ENCODE data around the gene MEIOSIN. TPM values are rescaled to one million over a fixed set of nuclear protein-coding genes. Genes with fewer than 3 reads are reported as not detected.
A peak's percentile ranks its signal among the peaks of the same experiment; 100 is the strongest.

The MEIOSIN gene
- total and polyA plus RNA-seq, 9 of the 15 experiments (the other 6 are each of a cell fraction or from before 2014, with no cell fraction given), result 0.06 to 2.0 (median 0.76) TPM

- TF ChIP-seq, protein P1, sequence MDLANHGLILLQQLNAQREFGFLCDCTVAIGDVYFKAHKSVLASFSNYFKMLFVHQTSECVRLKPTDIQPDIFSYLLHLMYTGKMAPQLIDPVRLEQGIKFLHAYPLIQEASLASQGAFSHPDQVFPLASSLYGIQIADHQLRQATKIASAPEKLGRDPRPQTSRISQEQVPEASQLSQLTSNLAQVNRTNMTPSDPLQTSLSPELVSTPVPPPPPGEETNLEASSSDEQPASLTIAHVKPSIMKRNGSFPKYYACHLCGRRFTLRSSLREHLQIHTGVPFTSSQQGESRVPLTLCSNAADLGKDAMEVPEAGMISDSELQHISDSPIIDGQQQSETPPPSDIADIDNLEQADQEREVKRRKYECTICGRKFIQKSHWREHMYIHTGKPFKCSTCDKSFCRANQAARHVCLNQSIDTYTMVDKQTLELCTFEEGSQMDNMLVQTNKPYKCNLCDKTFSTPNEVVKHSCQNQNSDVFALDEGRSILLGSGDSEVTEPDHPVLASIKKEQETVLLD (IDR thresholded peaks at IDR 0.05), result no peak; the same call in 1 of the 2 replicates
- TF ChIP-seq RNF2 (IDR thresholded peaks at IDR 0.05) (no peak), SIRT6 (IDR thresholded peaks at IDR 0.05; ENCODE audit: low read depth, low read length) (no peak), NCOR1 (IDR thresholded peaks at IDR 0.05) (peak; percentile 22), CBX1 (IDR thresholded peaks at IDR 0.05; ENCODE audit: low read depth) (no peak), MAFF (IDR thresholded peaks at IDR 0.05; ENCODE audit: low read length) (peak; percentile 99), PHF8 (IDR thresholded peaks at IDR 0.05; ENCODE audit: borderline replicate concordance, low read length) (peak; percentile 17; the same call in 1 of the 2 replicates), ZNF3 (CRISPR knock-in tag; IDR thresholded peaks at IDR 0.05) (no peak), CXXC5 (CRISPR knock-in tag; IDR thresholded peaks at IDR 0.05) (0 out of 2 replicates have a peak, but pooled peaks have one; percentile 11), HMGN3 (IDR thresholded peaks at IDR 0.05; ENCODE audit: borderline replicate concordance, extremely low read depth, insufficient read length, low read depth, low read length) (no peak), TEAD4 (IDR thresholded peaks at IDR 0.05; ENCODE audit: low read length) (0 out of 2 replicates have a peak, but pooled peaks have one; percentile 12), TEAD4 (CRISPR knock-in tag; IDR thresholded peaks at IDR 0.05; ENCODE audit: borderline replicate concordance) (no peak), KLF10 (CRISPR knock-in tag; IDR thresholded peaks at IDR 0.05) (no peak), YBX1 (IDR thresholded peaks at IDR 0.05) (no peak), KDM5B (IDR thresholded peaks at IDR 0.05; ENCODE audit: insufficient replicate concordance, low read depth, low read length) (no peak)
- TF ChIP-seq, protein P2, sequence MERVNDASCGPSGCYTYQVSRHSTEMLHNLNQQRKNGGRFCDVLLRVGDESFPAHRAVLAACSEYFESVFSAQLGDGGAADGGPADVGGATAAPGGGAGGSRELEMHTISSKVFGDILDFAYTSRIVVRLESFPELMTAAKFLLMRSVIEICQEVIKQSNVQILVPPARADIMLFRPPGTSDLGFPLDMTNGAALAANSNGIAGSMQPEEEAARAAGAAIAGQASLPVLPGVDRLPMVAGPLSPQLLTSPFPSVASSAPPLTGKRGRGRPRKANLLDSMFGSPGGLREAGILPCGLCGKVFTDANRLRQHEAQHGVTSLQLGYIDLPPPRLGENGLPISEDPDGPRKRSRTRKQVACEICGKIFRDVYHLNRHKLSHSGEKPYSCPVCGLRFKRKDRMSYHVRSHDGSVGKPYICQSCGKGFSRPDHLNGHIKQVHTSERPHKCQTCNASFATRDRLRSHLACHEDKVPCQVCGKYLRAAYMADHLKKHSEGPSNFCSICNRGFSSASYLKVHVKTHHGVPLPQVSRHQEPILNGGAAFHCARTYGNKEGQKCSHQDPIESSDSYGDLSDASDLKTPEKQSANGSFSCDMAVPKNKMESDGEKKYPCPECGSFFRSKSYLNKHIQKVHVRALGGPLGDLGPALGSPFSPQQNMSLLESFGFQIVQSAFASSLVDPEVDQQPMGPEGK (CRISPR knock-in tag; IDR thresholded peaks at IDR 0.05; ENCODE audit: borderline replicate concordance), result no peak
- TF ChIP-seq, protein P3, sequence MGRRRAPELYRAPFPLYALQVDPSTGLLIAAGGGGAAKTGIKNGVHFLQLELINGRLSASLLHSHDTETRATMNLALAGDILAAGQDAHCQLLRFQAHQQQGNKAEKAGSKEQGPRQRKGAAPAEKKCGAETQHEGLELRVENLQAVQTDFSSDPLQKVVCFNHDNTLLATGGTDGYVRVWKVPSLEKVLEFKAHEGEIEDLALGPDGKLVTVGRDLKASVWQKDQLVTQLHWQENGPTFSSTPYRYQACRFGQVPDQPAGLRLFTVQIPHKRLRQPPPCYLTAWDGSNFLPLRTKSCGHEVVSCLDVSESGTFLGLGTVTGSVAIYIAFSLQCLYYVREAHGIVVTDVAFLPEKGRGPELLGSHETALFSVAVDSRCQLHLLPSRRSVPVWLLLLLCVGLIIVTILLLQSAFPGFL (CRISPR knock-in tag; IDR thresholded peaks at IDR 0.05), result no peak
- TF ChIP-seq, protein P4, sequence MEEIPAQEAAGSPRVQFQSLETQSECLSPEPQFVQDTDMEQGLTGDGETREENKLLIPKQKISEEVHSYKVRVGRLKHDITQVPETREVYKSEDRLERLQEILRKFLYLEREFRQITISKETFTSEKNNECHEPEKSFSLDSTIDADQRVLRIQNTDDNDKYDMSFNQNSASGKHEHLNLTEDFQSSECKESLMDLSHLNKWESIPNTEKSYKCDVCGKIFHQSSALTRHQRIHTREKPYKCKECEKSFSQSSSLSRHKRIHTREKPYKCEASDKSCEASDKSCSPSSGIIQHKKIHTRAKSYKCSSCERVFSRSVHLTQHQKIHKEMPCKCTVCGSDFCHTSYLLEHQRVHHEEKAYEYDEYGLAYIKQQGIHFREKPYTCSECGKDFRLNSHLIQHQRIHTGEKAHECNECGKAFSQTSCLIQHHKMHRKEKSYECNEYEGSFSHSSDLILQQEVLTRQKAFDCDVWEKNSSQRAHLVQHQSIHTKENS (CRISPR knock-in tag; IDR thresholded peaks at IDR 0.05), result no peak
- TF ChIP-seq, protein P5, sequence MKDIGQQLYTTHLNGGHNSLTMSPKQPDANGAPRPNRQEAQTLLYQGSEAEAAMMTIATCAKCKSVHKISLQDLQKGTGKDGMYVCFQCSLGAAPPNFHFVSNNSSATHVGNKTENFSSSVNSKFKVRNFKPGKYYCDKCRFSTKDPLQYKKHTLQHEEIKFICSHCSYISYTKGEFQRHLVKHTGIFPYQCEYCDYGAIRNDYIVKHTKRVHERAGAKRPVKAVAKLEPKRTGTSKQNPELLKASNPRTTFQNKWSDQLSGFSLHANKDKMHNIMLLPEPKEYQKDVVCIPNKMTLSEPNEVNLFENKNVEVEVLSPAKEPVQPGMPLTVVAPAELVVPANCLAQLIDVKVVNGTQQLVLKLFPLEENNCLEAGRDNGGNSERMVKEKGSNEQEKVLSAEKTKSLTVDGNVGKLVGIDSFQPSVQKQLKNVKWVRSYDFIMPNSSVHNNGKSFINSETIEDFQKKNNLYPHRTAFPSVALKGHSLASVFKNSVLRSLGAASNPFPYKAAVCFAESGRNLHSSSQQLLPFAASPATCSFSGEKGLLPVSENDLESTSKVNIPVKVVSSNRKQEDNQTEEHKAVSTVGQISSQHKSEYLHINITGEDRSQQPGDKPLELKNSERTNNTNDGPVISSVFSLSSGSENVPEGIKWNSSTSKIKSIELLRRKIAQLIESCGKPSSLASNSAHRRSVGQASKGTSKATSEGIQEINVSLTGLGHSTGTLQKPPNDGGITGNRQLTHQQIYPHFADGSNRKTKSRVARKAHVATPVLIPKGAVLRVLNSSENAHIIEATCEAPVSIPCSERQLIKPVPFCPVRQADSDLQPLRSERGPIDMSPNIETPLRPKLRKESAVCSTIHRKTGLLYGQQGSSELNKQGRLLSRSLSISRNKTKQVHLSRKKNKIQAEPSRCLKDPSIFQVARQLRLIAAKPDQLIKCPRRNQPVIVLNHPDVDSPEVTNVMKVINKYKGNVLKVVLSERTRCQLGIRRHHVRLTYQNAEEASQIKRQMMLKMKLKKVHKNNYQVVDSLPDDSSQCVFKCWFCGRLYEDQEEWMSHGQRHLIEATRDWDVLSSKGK (CRISPR knock-in tag; IDR thresholded peaks at IDR 0.05), result no peak
Measured at GRCh38 chr19:45809643-45810159, 76.5 kb downstream of the MEIOSIN start (continued).
